ENCODE results near the gene GNPTG. TPM values are rescaled to one million over a fixed set of nuclear protein-coding genes. Genes with fewer than 3 reads are reported as not detected.

Gene GNPTG
- 24.7 to 37.3 TPM (median 29.4 TPM) in 5 replicates for total RNA-seq (2022; extraction: Qiagen RNA extraction; ENCODE audit: low read depth)

DNA sequence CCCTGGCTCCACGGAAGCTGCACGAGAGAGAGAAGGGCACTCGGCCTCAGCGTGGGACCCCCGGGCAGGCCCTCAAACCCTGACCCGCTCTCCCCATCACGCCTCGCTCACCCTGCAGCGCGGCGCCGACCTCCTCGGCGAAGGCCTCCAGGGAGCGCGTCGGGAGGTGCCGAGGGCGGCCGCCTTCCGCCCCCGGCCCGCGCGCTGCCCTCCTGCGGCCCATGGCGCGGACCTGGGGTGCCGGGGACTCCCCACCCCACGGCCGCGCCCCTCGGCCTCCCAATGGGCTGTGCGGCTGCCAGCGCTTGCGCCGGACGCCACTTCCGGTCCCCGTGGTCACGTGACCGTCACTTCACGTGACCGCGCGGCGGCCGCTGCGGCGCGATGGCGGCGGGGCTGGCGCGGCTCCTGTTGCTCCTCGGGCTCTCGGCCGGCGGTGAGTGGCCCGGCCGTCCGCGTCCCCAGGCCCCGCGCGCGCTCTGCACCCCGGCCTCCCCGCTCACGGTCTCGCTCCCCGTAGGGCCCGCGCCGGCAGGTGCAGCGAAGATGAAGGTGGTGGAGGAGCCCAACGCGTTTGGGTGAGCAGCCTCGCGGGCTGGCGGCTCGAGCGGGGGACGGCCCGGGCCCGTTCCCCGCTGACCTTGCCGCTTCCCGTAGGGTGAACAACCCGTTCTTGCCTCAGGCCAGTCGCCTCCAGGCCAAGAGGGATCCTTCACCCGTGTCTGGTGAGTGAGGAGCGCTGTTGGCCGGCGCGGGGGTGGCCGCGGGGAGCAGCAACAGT, at the start of gene GNPTG, which contains the start of gene TSR3:
GNPTG (plus strand) TSS at position 350 of the 781 bp plus-strand sequence; CDS start at position 385, 35 bp downstream.
TSR3 (minus strand) TSS at position 297 of the 781 bp plus-strand sequence; CDS start at position 223, 74 bp downstream.

DNA sequence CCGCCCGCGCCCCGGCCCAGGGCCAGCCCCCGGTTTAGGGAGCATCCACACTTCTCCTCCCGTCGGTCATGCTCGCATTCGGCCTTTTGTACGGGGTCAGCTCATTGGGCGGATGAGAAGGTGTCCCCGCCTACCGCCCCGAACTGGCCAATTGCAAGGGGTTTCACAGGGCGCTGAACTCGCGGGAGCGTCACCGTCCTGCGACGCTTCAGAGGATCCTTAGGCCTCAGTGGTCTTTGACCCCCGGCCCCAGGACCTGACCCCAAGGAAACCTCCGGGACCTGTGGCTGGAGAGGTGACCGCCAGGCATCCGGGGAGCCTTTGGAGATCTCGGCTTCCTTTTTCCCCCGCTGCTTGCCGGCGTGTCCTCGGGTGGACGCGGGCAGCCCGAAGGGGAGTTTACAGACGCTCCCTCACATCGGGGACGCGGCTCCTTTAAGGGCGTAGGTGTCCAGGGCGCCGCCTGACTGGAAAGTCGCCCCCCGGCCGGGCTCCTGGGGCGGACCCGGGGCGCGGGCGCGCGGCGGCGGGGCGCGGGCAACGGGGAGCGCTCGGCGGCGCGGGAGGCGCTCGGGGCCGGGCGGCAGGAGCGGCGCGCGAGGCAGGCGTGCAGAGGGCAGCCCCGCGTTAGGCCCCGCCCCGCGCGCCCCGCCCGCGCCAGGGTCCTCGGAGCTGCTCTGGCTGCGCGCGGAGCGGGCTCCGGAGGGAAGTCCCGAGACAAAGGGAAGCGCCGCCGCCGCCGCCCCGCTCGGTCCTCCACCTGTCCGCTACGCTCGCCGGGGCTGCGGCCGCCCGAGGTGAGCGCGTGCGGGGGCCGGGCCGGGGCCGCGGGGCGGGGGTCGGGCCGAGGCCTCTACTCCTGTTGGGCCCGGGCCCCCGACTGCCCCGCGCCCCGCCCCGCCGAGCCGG, 42.5 kb upstream of the GNPTG start, which contains the start of gene UBE2I:
UBE2I (plus strand) TSS at position 660 of the 909 bp plus-strand sequence. CDS start 4,395 bp downstream, outside the sequence.

DNA sequence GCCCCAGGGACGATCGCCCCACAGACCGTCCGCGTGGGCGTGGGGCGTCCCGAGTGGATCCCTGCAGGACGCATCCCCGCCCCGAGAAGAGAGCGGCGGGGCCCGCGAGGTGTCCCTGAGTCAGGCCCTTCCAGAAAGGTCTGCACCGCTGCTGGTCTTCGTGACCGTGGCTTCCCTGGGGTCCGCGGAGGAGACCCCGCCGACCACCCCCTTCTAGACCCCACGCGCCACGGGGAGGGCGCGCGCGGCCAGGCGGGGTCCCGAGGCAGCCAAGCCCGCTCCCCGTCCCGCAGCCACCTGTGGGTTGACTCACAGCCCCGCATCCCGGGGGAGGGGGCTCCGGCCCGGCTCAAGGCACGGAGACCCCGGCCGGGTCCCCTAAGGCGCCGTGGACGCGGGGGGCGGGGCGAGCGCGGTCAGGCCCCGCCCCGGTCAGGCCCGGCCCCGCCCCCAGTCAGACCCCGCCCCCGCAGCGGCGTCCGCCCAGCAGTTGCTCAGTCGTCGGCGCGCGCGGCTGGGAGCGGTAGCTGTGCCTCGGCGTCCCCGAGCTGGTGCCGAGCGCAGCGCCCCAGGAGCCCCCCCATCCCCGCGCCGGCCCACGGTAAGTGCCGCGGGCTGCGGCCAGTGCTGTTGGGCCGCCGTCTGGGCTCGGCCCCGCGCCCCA, 18.4 kb upstream of the GNPTG start, which contains the start of gene BAIAP3:
BAIAP3 (plus strand) TSS at position 497 of the 664 bp plus-strand sequence. CDS start 4,905 bp downstream, outside the sequence.

Other genes with a start within 250 kb of the GNPTG start
- 6.9 to 13.9 TPM (median 10.5 TPM) in 5 replicates for gene CACNA1H, start 198.8 kb upstream of the GNPTG start, total RNA-seq (2022; extraction: Qiagen RNA extraction; ENCODE audit: low read depth)
- 0.10 to 0.22 TPM (median 0.12 TPM) in 3 of 5 replicates, not detected in the others for gene TPSG1, start 126.7 kb upstream of the GNPTG start, total RNA-seq (2022; extraction: Qiagen RNA extraction; ENCODE audit: low read depth)
- not detected in 5 replicates for gene TPSB2, start 121.7 kb upstream of the GNPTG start, total RNA-seq (2022; extraction: Qiagen RNA extraction; ENCODE audit: low read depth)
- 0.13 TPM in 1 of 5 replicates, not detected in the others for gene TPSAB1, start 111.2 kb upstream of the GNPTG start, total RNA-seq (2022; extraction: Qiagen RNA extraction; ENCODE audit: low read depth)
- gene TPSD1, start 95.9 kb upstream of the GNPTG start, total RNA-seq (2022; extraction: Qiagen RNA extraction; ENCODE audit: low read depth) = not detected in 5 replicates
- 165 to 192 TPM (median 171 TPM) in 5 replicates for gene UBE2I, start 42.3 kb upstream of the GNPTG start, total RNA-seq (2022; extraction: Qiagen RNA extraction; ENCODE audit: low read depth)
- 0.31 to 1.6 TPM (median 1.1 TPM) in 5 replicates for gene BAIAP3, start 18.3 kb upstream of the GNPTG start, total RNA-seq (2022; extraction: Qiagen RNA extraction; ENCODE audit: low read depth)
- 57.7 to 93.3 TPM (median 82.5 TPM) in 5 replicates for gene TSR3, start 53 bp upstream of the GNPTG start, total RNA-seq (2022; extraction: Qiagen RNA extraction; ENCODE audit: low read depth)
- 28.3 to 55.1 TPM (median 46.1 TPM) in 5 replicates for gene UNKL, start 62.8 kb downstream of the GNPTG start, total RNA-seq (2022; extraction: Qiagen RNA extraction; ENCODE audit: low read depth)
- gene UQCC4, start 68.8 kb downstream of the GNPTG start, total RNA-seq (2022; extraction: Qiagen RNA extraction; ENCODE audit: low read depth) = 34.1 to 37.8 TPM (median 35.7 TPM) in 5 replicates
- not detected in 5 replicates for gene PERCC1, start 79.1 kb downstream of the GNPTG start, total RNA-seq (2022; extraction: Qiagen RNA extraction; ENCODE audit: low read depth)
- gene CCDC154, start 92.6 kb downstream of the GNPTG start, total RNA-seq (2022; extraction: Qiagen RNA extraction; ENCODE audit: low read depth) = 0.09 to 0.57 TPM (median 0.28 TPM) in 5 replicates
- gene CLCN7, start 123.1 kb downstream of the GNPTG start, total RNA-seq (2022; extraction: Qiagen RNA extraction; ENCODE audit: low read depth) = 56.1 to 84.3 TPM (median 77.2 TPM) in 5 replicates
- not detected in 5 replicates for gene PTX4, start 137.0 kb downstream of the GNPTG start, total RNA-seq (2022; extraction: Qiagen RNA extraction; ENCODE audit: low read depth)
- 33.6 to 43.6 TPM (median 41.1 TPM) in 5 replicates for gene TELO2, start 141.4 kb downstream of the GNPTG start, total RNA-seq (2022; extraction: Qiagen RNA extraction; ENCODE audit: low read depth)
- not detected in 5 replicates for gene TMEM204, start 181.7 kb downstream of the GNPTG start, total RNA-seq (2022; extraction: Qiagen RNA extraction; ENCODE audit: low read depth)

Data from A549 treated with DMSO at 1 μM for 4 hours (cell line).